DOHH2 (cell line): Measurements from ENCODE around the gene COL8A2.

Source experiments
- EZH2phosphoT487 ChIP-seq: fragments of 200-600 bp; sonication (generic); IDR thresholded peaks from 2 replicates; pipeline ENCODE4 v1.6.1; 2017; ENCODE audit warnings: borderline replicate concordance, mild to moderate bottlenecking, antibody characterized with exemption, low read length, moderate library complexity, mixed read lengths
- TF ChIP-seq, protein P1 (sequence below): fragments of 200-600 bp; sonication (generic); IDR thresholded peaks from one replicate; pipeline ENCODE4 v1.5.1; 2014; ENCODE audit warnings: antibody characterized with exemption, mild to moderate bottlenecking, low read depth, low read length; ENCODE audit not compliant: poor library complexity, severe bottlenecking

DNA sequence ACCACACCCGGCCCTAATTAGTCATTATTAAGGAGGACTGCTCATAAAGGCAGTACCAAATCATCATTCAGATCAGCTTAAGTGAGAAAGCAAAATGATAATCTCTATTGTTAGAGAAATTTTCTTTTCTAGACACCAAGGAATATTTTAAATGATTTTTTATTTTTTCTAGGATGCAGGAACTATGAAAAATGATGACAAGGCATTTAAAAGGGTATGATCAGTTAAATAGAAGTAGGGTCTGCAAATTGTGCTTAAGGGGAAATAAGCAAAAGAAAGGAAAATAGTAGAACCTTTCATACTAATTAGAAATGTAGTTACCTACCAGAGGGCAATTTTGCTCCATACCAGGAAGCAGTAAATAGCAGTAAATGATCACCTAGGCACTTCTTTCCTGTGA lies 62.7 kb downstream of the COL8A2 start:
- TF ChIP-seq, protein P1, sequence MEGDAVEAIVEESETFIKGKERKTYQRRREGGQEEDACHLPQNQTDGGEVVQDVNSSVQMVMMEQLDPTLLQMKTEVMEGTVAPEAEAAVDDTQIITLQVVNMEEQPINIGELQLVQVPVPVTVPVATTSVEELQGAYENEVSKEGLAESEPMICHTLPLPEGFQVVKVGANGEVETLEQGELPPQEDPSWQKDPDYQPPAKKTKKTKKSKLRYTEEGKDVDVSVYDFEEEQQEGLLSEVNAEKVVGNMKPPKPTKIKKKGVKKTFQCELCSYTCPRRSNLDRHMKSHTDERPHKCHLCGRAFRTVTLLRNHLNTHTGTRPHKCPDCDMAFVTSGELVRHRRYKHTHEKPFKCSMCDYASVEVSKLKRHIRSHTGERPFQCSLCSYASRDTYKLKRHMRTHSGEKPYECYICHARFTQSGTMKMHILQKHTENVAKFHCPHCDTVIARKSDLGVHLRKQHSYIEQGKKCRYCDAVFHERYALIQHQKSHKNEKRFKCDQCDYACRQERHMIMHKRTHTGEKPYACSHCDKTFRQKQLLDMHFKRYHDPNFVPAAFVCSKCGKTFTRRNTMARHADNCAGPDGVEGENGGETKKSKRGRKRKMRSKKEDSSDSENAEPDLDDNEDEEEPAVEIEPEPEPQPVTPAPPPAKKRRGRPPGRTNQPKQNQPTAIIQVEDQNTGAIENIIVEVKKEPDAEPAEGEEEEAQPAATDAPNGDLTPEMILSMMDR, result no peak
- TF ChIP-seq EZH2phosphoT487, result no peak
